ENCODE results near the gene COL9A1.
"Not testable (repeated sequence)": the region's sequence is repeated elsewhere in the genome, so short reads cannot be mapped to it uniquely, and the experiment has no call there.

Gene COL9A1

GRCh38 chr6:70303034-70303525 lies at the start of gene COL9A1:
COL9A1 (minus strand) TSS chr6:70303084; CDS start chr6:70302924, 160 bp downstream.
- no peak for DNase-seq

- no peak for DNase-seq
These were observed 48.6 kb upstream of the COL9A1 start for GRCh38 chr6:70351461-70351860.

GRCh38 chr6:70345619-70346018 lies 42.7 kb upstream of the COL9A1 start:
- DNase-seq, result no peak

DNA sequence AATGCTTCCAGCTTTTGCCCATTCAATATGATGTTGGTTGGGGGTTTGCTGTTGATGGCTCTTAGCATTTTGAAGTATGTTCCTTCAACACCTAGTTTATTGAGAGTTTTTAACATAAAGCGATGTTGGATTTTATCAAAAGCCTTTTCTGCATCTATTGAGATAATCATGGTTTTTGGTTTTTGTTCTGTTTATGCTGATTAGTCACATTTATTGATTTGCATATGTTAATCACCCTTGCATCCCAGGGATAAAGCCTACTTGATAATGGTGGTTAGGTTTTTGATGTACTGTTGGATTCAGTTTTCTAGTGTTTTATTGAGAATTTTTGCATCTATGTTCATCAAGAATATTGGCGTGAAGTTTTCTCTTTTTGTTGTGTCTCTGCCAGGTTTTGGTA lies 40.4 kb upstream of the COL9A1 start:
- DNase-seq, result no peak

GRCh38 chr6:70339810-70340209 lies 36.9 kb upstream of the COL9A1 start:
- not testable (repeated sequence) for DNase-seq

- DNase-seq, result no peak
These were observed 35.9 kb upstream of the COL9A1 start for GRCh38 chr6:70338775-70339174.

DNA sequence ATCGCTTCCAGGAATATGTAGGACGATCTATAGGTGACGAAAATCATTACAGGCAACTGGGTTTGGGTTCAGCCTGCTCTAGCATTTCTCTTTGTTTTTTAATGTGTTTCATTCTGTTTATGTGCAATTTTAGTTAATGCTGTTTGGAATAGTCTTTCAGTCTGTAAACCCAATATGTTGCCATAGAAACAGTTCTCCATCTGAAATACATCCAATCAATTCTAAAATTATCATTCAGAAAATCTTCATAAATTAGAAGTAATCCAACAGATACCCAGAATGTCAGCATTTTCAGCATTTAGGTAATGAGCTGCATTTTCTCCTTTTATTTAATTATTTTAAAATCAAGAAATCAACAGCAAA lies 34.8 kb upstream of the COL9A1 start:
- no peak for DNase-seq

- DNase-seq, result no peak
These were observed 34.3 kb upstream of the COL9A1 start for GRCh38 chr6:70336996-70337742.

- DNase-seq, result no peak
These were observed 24.2 kb upstream of the COL9A1 start for GRCh38 chr6:70327036-70327435.

GRCh38 chr6:70325009-70325408 lies 22.1 kb upstream of the COL9A1 start:
- no peak for DNase-seq

DNA sequence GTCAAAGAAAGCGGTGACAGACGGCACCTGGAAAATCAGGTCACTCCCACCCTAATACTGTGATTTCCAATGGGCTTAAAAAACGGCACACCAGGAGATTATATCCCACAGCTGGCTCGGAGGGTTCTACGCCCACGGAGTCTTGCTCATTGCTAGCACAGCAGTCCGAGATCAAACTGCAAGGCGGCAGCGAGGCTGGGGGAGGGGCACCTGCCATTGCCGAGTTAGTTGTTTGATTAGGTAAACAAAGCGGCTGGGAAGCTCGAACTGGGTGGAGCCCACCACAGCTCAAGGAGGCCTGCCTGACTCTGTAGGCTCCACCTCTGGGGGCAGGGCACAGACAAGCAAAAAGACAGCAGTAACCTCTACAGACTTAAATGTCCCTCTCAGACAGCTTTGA lies 14.9 kb upstream of the COL9A1 start:
- not testable (repeated sequence) for DNase-seq

GRCh38 chr6:70315079-70315751 lies 12.3 kb upstream of the COL9A1 start:
- no peak for DNase-seq

GRCh38 chr6:70314296-70314695 lies 11.4 kb upstream of the COL9A1 start:
- DNase-seq, result no peak

GRCh38 chr6:70312165-70312745 lies 9.4 kb upstream of the COL9A1 start:
- DNase-seq, result no peak

- DNase-seq, result no peak
These were observed 7.3 kb upstream of the COL9A1 start for GRCh38 chr6:70310063-70310694.

GRCh38 chr6:70309243-70309642 lies 6.4 kb upstream of the COL9A1 start:
- DNase-seq, result no peak

DNA sequence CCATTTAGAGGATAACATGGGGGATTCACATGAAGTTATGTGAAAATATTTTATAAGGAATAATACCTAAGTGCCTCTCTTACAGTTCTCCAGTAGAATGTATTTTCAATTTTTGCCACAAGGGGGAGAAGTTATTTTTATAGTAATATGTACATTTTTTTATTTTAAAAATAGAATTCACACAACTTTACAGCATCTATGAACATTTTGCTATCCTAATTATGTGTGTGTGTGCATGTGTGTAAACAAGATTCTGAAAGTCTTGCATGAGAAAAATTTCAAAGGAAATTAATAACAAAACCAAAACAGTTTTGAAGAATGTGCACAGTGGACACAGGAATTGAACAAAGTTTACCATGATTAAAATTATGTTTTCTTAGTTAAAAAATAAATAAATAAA lies 5.3 kb upstream of the COL9A1 start:
- not testable (repeated sequence) for DNase-seq

DNA sequence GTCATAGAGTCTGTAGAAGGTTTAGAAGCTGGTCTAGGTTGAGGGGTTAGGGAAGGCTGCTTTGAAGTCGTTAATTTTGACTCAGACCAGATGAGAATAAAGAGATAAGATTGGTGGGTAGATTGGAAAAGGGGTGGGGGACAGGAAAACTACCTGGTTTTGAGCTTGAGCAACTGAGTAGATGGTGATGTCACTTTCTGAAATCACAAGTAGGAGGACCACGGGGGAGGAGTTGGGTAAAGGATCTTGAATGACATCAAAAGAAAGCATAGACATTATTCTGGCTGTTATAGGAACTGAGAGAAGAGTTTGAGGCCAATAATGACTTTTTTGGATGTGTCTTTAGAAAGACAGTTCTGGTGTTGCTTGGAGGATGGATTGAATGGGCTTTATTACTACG lies 4.1 kb upstream of the COL9A1 start:
- DNase-seq, result no peak

DNA sequence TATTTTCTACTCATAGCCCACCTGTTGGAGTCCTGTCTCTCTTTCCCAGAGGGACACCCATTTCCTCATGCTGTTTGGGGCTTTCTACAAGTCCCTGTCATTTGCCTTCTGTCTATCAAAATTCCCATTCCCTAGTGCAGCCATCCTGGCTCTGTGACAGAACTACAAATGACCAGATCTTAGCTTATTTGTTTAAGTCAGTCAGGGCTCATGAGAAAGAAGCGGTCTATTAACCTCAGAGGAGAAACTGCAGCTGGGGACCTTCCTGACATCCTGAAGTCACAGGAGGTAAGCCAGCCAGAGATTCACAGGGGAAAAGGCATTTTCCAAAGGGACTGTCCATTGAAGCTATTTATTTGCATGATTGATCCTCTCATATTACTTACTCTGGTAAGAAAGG lies 1.7 kb upstream of the COL9A1 start:
- no peak for DNase-seq

- no peak for DNase-seq
These were observed 3.4 kb downstream of the COL9A1 start for GRCh38 chr6:70299456-70299855.

DNA sequence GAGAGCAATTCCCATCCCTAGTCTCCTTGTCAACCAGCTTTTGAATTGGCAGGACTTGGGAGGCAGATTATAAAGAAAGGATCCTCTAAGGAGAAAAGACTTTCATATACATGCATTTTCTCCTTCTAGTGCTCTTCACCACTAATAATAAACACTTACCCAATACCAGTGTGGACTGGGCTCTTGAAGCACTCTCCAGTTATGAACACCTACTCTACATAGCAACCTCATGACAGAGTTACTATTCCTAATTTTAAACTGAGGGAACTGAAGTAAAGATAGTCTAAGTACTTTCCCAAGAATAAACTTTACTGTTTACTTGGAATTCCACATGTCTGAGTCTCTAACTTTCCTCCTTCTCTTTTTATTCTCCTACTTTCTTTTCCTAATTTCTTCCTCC lies 4.8 kb downstream of the COL9A1 start:
- DNase-seq, result no peak

DNA sequence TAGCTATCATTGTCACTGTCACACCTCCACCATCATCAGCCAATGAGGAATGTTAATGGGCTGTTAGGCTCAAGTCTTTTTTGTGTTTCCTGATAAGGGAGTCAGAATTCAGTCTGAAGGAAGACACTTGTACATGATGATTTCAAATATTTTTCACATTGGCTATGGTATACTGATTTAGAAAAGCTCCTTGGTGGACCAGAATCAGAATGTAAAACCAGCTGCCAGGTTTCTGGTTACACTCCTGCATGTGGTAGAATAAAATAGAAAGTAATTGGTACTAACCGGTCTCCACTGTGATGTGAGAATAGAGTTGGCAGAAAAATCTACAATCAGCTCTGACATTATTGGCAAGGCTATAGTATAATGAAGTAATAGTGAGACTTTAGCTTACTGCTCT lies 10.7 kb downstream of the COL9A1 start:
- no peak for DNase-seq

- no peak for DNase-seq
These were observed 13.6 kb downstream of the COL9A1 start for GRCh38 chr6:70289299-70289698.

GRCh38 chr6:70286905-70287304 lies 16.0 kb downstream of the COL9A1 start:
- no peak for DNase-seq

Measured in DMS79 (cell line).